ENCODE data around the gene PHACTR1. TPM values are rescaled to one million over a fixed set of nuclear protein-coding genes. Genes with fewer than 3 reads are reported as not detected.

The PHACTR1 gene
- total and polyA plus RNA-seq, 2 of the 4 experiments (the other 2 are of a cell fraction), result not detected

DNA sequence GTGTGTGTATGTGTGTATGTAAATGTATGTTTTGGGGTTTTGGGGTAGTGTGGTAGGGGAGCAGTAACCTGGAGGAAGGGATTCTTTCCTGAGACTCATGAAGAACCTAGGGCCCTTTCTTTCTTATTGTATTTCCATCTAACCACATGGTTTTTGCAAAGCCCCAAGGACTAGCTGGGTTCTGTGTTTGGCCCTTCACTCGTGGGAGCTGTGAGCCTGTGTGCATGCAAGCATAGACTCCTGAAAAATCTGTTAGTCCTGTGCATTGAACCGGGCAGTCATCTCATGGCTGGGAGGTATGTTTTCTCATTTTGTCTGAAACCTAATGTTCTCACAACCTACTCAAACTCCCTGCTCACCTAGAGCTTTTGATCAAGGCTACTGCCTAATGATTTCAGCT lies 219.1 kb downstream of the PHACTR1 start:
- dilution Hi-C loops (cut with HindIII; ENCODE audit: low sequenced_read_pairs, unreplicated experiment) (no loop called here), in situ Hi-C loops (cut with MboI; ENCODE audit: low sequenced_read_pairs) (no loop called here), intact Hi-C loops (cut with micrococcal nuclease) (no loop called here)
- Histone ChIP-seq H3K27me3 (ENCODE audit: control insufficient read depth, insufficient read depth, low read length) (no peaks in the 10 kb centered on the region), H3K56ac (ENCODE audit: extremely low read depth, insufficient read depth, low read length) (no peak overlapping the region), H4K91ac (ENCODE audit: insufficient read depth, low read depth, low read length) (no peak overlapping the region), H3K14ac (replicated peaks; ENCODE audit: low read depth, low read length) (no peak overlapping the region), H2BK120ac (ENCODE audit: low read depth, low read length) (no peak overlapping the region), H4K20me1 (ENCODE audit: insufficient read depth, low read length) (no peaks in the 10 kb centered on the region), H2AFZ (replicated peaks; ENCODE audit: low read length, poor library complexity) (no peak overlapping the region), H3K79me1 (ENCODE audit: low read depth in 1 of 2, low read length in 2 of 2) (no peaks in the 10 kb centered on the region), H4K8ac (ENCODE audit: low read depth in 2 of 2, low read length in 2 of 2) (no peak overlapping the region), H2BK15ac (ENCODE audit: low read depth, low read length) (no peak overlapping the region), H3K4me3 (ENCODE audit: insufficient read depth, low read depth, low read length) (no peak overlapping the region), H3K4ac (ENCODE audit: low read depth, low read length) (no peak overlapping the region), H3K9me3 (ENCODE audit: control insufficient read depth, insufficient read depth, low read length) (no peaks in the 10 kb centered on the region; the same call in 1 of the 2 replicates), H3K27ac (ENCODE audit: insufficient read depth, low read length) (no peak overlapping the region), H3K4me1 (ENCODE audit: control insufficient read depth, insufficient read depth, low read length) (no peaks in the 10 kb centered on the region), H2BK20ac (ENCODE audit: low read depth, low read length) (no peak overlapping the region), H2BK5ac (ENCODE audit: low read depth, low read length, poor library complexity, severe bottlenecking) (no peak overlapping the region), H3K18ac (ENCODE audit: low read depth, low read length) (no peak overlapping the region), H3K36me3 (ENCODE audit: control insufficient read depth, insufficient read depth, low read length) (no peaks in the 10 kb centered on the region), H4K5ac (ENCODE audit: low read depth, low read length) (no peak overlapping the region), H3K9me1 (ENCODE audit: insufficient read depth, low read length) (no peaks in the 10 kb centered on the region), H3K23ac (ENCODE audit: low read depth, low read length) (no peak overlapping the region), H3K4me2 (ENCODE audit: low read depth, low read length) (no peak overlapping the region), H3K9ac (ENCODE audit: low read depth, low read length) (no peak overlapping the region), H2AK9ac (replicated peaks; ENCODE audit: low read depth, low read length, poor library complexity) (no peak overlapping the region), H2AK5ac (ENCODE audit: low read depth, low read length) (no peak overlapping the region)
- ATAC-seq (ENCODE audit: low read depth), result no peak
- DNase-seq, result no peak
- BruUV-seq (replicated peaks), result no TSS peak
- TF ChIP-seq MAZ (IDR thresholded peaks at IDR 0.05; ENCODE audit: borderline replicate concordance, low read depth, low read length) (no peak), CHD1 (IDR thresholded peaks at IDR 0.05; ENCODE audit: low read depth, low read length) (no peak), MXI1 (IDR thresholded peaks at IDR 0.05; ENCODE audit: borderline replicate concordance, low read depth, low read length) (no peak), RAD21 (IDR thresholded peaks at IDR 0.05; ENCODE audit: low read length) (no peak), MAFK (IDR thresholded peaks at IDR 0.05; ENCODE audit: low read depth, low read length) (no peak), BHLHE40 (IDR thresholded peaks at IDR 0.05; ENCODE audit: low read depth, low read length) (no peak), USF2 (IDR thresholded peaks at IDR 0.05; ENCODE audit: low read depth, low read length) (no peak), SMC3 (IDR thresholded peaks at IDR 0.05; ENCODE audit: low read depth, low read length) (no peak)
- TF ChIP-seq, protein P1, sequence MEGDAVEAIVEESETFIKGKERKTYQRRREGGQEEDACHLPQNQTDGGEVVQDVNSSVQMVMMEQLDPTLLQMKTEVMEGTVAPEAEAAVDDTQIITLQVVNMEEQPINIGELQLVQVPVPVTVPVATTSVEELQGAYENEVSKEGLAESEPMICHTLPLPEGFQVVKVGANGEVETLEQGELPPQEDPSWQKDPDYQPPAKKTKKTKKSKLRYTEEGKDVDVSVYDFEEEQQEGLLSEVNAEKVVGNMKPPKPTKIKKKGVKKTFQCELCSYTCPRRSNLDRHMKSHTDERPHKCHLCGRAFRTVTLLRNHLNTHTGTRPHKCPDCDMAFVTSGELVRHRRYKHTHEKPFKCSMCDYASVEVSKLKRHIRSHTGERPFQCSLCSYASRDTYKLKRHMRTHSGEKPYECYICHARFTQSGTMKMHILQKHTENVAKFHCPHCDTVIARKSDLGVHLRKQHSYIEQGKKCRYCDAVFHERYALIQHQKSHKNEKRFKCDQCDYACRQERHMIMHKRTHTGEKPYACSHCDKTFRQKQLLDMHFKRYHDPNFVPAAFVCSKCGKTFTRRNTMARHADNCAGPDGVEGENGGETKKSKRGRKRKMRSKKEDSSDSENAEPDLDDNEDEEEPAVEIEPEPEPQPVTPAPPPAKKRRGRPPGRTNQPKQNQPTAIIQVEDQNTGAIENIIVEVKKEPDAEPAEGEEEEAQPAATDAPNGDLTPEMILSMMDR (conservative IDR thresholded peaks at IDR 0.05; ENCODE audit: low read depth, low read length), result no peak
- POLR2A ChIA-PET (ENCODE audit: unreplicated experiment), result interaction anchor here (0.6 kb wide), 1 partner anchor 386 kb away, joined by 3 read pairs; no protein-coding TSS in a partner anchor
- WGBS, 2 experiments (ENCODE audit: extremely low coverage in 2 of 2, insufficient read length in 1 of 2), result no CpG with 5 or more reads among the region's 2 CpGs
- CTCF ChIA-PET, result no interaction called here
